Heart left ventricle (tissue), 13 donors: ENCODE measurements around the gene C1QTNF4.

Experiments
- CTCF ChIP-seq, 12 donors: fragments of 200-600 bp; sonication (generic) in 4 of 12; IDR thresholded peaks; one replicate each; pipeline versions ENCODE4 v1.5.0 to v1.8.0; 2018 to 2022; ENCODE audit warnings: antibody characterized with exemption in 12 of 12, mild to moderate bottlenecking in 5 of 12
- POLR2A ChIP-seq, 2 donors: fragments of 450-650 bp; IDR thresholded peaks; one replicate each; pipeline ENCODE4 v1.6.1; 2017; ENCODE audit warnings: antibody characterized with exemption in 2 of 2, mild to moderate bottlenecking in 2 of 2, moderate library complexity in 2 of 2
- donor health status: ischemic (EF 13 %, LVEDD 7.1; RV severe dilation, severe dysfunction).
- donor health status: DM: no; HTN: yes; CAD: no.
- donor health status: DM: no; HTN: no; CAD: no.
- donor health status: ischemic (EF 25% LVEDD 6.9; RV normal size, moderate dysfunction).
- donor health status: ischemic (EF 25% LVEDD 5.7; RV mildly dilated, moderate dysfunction).
- donor health status: ischemic (EF 35%, LVEDD 5.7; RV mildly dilated, moderate dysfunction).
- donor health status: nonischemic (EF 11% LVEDD 7.7; RV severe dilation, severe dysfunction).
- donor health status: DM: yes; HTN: yes; CAD: no.
- donor health status: PGD.
- donor health status: ischemic (EF 29% LVEDD 5.4; RV normal size, mild dysfunction).
- donor health status: nonischemic (EF 23%, LVEDD 6.1; RV moderate dilation, normal function).

- TF ChIP-seq CTCF (IDR thresholded peaks at IDR 0.05) (no peak), POLR2A (IDR thresholded peaks at IDR 0.05) (no peak)
Measured at GRCh38 chr11:47571895-47572294, 22.3 kb downstream of the C1QTNF4 start.
